NB4 (cell line): ENCODE results near the gene UMPS.

Experiments
- DNase-seq: peaks from one replicate; pipeline ENCODE4 v3.0.0; 2010; ENCODE audit warnings: low read depth
- H3K4me3 ChIP-seq: one replicate; pipeline ENCODE4 v1.5.1; 2011; ENCODE audit warnings: mild to moderate bottlenecking, low read depth, low read length, moderate library complexity
- CTCF ChIP-seq: IDR thresholded peaks from one replicate; pipeline ENCODE4 v1.5.1; 2012; ENCODE audit warnings: low read depth, low read length
- MAX ChIP-seq: IDR thresholded peaks from 2 replicates; pipeline ENCODE4 v1.6.1; 2011; ENCODE audit warnings: low read depth, low read length
- MYC ChIP-seq: IDR thresholded peaks from 2 replicates; pipeline ENCODE4 v1.6.1; 2011; ENCODE audit warnings: low read depth, low read length
- POLR2A ChIP-seq: IDR thresholded peaks from 2 replicates; pipeline ENCODE4 v1.6.1; 2011; ENCODE audit warnings: mild to moderate bottlenecking; ENCODE audit not compliant: insufficient read length; ENCODE audit errors: extremely low read depth

UMPS gene

GRCh38 chr3:124772081-124772831 is 42.0 kb downstream of the UMPS start:
- no peak overlapping the region for H3K4me3 ChIP-seq
- DNase-seq: no peak
- TF ChIP-seq POLR2A: no peak
- TF ChIP-seq MAX: no peak
- TF ChIP-seq CTCF: no peak
- TF ChIP-seq MYC: no peak

- no peak for DNase-seq
- TF ChIP-seq MYC: no peak
- no peak for TF ChIP-seq POLR2A
- TF ChIP-seq CTCF: no peak
- no peak for TF ChIP-seq MAX
- H3K4me3 ChIP-seq: no peak overlapping the region
Measured at GRCh38 chr3:124773351-124774326, 43.4 kb downstream of the UMPS start.

- DNase-seq: no peak
- H3K4me3 ChIP-seq: no peak overlapping the region
- TF ChIP-seq MAX (no peak), CTCF (no peak), POLR2A (no peak)
Measured at GRCh38 chr3:124774327-124774718, 44.1 kb downstream of the UMPS start.

GRCh38 chr3:124774841-124775402 is 44.7 kb downstream of the UMPS start:
- no peak for TF ChIP-seq MYC
- no peak for TF ChIP-seq CTCF
- no peak for TF ChIP-seq POLR2A
- TF ChIP-seq MAX: no peak
- no peak for DNase-seq
- no peak overlapping the region for H3K4me3 ChIP-seq

- no peak for DNase-seq
- no peak overlapping the region for H3K4me3 ChIP-seq
- TF ChIP-seq CTCF: no peak
- TF ChIP-seq MYC: no peak
- TF ChIP-seq MAX: no peak
- no peak for TF ChIP-seq POLR2A
Measured at GRCh38 chr3:124775877-124776276, 45.6 kb downstream of the UMPS start.
